Ammon's horn (tissue), 1 donor: ENCODE data around the gene DNAH2.

Experiments used
- DNase-seq: peaks from one replicate; pipeline ENCODE4 v3.0.0-alpha.2; 2016; ENCODE audit warnings: low spot score

The DNAH2 gene

DNA sequence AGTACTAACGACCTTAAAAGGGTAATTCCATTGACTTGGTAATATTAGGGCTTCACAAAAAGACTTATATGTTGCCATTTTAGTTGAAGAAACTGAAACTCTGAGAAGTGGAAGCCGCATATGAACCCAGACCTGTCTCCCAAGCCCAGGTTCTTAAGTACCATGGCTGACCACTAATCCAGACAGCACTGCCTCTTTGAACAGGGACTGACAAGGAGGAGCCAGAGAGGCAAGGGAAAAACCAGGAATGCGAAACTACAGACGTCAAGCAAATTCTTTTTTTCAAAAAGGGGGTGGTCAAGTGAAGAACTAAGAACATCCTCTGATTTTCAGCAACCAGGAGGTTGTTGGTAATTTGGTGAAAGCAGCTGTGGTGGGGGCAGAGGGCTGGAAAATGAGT lies 155.5 kb downstream of the DNAH2 start:
- DNase-seq: no peak

GRCh38 chr17:7875804-7876370 lies 158.3 kb downstream of the DNAH2 start:
- no peak for DNase-seq

- DNase-seq: no peak
Measured at GRCh38 chr17:7878234-7878633, 160.7 kb downstream of the DNAH2 start.

- DNase-seq: no peak
Measured at GRCh38 chr17:7880076-7880868, 162.7 kb downstream of the DNAH2 start.

DNA sequence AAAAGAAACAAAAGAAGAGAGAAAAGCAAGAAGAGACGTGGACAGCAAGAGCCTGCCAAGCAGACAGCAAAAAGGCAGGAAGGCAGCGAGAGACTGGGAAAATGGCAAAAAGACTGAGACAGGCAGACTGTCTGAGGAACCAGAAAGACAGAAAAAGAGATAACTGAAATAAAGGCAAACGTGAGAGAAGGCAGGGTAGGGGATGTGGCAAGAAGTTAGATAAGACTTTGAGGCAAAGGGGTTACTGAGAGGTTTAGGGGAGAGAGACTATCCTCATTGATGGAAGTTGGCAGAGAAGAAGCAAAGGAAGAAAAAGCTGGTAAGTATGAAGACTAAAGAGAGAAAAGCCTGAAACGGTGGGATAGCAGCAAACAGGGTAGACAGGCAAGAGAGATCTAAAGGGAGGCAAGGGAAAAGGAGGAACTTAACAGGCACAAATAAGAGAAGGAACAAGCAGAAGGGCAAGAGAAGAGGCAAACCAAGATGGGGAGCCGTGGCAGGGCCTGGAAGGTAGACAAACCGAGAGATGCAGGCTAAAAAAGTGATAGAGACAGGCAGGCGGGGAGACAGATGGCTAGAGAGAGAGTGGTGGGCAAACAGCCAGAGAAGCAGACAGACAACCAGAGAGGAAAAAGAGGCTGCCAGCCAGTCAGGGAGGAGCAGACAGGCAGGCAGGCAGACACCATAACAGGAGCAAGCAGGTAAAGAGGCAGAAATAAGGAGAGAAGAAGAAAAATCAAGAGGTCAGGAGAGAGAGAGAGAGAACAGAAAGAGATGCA lies 163.9 kb downstream of the DNAH2 start:
- DNase-seq: peak; percentile 72

DNA sequence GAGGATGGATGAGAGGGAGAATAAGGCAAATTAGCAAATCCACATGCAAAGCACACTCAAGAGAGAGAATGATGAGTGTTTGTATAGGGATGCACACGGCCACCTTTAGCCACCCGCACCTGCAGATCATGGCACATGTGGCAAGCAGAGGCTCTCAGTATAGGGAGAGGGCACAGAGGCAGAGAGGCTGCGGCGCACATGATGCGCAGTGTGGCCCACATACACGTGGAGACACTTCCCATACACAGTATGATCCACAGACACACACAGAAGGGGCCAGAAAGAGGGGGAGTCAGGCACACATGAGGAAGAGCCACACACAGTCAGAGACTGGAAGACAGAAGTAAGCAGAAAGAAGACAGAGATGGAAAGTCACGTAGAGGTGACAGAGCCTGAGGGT lies 164.5 kb downstream of the DNAH2 start:
- no peak for DNase-seq

GRCh38 chr17:7882629-7883028 lies 165.1 kb downstream of the DNAH2 start:
- no peak for DNase-seq
